Type B pancreatic cell (in vitro differentiated cells): ENCODE measurements around the gene DOCK4. TPM values are rescaled to one million over a fixed set of nuclear protein-coding genes. Genes with fewer than 3 reads are reported as not detected.

Source experiments
- DNase-seq: peaks from one replicate; pipeline ENCODE4 v3.0.0; 2021; ENCODE audit warnings: mixed read lengths; ENCODE audit not compliant: unreplicated experiment; ENCODE audit errors: extremely low spot score
- H3K27ac Mint-ChIP-seq: 2 replicates; pipeline ENCODE4 v1.8.0; 2021; ENCODE audit warnings: mild to moderate bottlenecking, mixed read lengths
- H3K27me3 Mint-ChIP-seq: 2 replicates; pipeline ENCODE4 v1.8.0; 2021; ENCODE audit warnings: mixed read lengths
- H3K36me3 Mint-ChIP-seq: 2 replicates; pipeline ENCODE4 v1.8.0; 2021; ENCODE audit warnings: mixed read lengths
- H3K4me1 Mint-ChIP-seq: one replicate; pipeline ENCODE4 v1.8.0; 2021; ENCODE audit warnings: mixed read lengths; ENCODE audit not compliant: unreplicated experiment
- H3K4me3 Mint-ChIP-seq: 2 replicates; pipeline ENCODE4 v1.8.0; 2021; ENCODE audit warnings: mild to moderate bottlenecking, mixed read lengths
- H3K9me3 Mint-ChIP-seq: 2 replicates; pipeline ENCODE4 v1.8.0; 2021; ENCODE audit warnings: mixed read lengths
- total RNA-seq: library from RNA; stranded (reverse); gene quantifications from 2 replicates; pipeline ENCODE4 v1.2.1, GENCODE V29; 2021; ENCODE audit warnings: low replicate concordance
- TF ChIP-seq, protein P1 (sequence below): fragments of 200-600 bp; sonication (generic); conservative IDR thresholded peaks from 2 replicates; pipeline ENCODE4 v1.5.0; 2021; ENCODE audit warnings: antibody characterized with exemption, mild to moderate bottlenecking

DOCK4 gene
- total RNA-seq, 1 donor from 2014 or later, result 24.6 TPM

DNA sequence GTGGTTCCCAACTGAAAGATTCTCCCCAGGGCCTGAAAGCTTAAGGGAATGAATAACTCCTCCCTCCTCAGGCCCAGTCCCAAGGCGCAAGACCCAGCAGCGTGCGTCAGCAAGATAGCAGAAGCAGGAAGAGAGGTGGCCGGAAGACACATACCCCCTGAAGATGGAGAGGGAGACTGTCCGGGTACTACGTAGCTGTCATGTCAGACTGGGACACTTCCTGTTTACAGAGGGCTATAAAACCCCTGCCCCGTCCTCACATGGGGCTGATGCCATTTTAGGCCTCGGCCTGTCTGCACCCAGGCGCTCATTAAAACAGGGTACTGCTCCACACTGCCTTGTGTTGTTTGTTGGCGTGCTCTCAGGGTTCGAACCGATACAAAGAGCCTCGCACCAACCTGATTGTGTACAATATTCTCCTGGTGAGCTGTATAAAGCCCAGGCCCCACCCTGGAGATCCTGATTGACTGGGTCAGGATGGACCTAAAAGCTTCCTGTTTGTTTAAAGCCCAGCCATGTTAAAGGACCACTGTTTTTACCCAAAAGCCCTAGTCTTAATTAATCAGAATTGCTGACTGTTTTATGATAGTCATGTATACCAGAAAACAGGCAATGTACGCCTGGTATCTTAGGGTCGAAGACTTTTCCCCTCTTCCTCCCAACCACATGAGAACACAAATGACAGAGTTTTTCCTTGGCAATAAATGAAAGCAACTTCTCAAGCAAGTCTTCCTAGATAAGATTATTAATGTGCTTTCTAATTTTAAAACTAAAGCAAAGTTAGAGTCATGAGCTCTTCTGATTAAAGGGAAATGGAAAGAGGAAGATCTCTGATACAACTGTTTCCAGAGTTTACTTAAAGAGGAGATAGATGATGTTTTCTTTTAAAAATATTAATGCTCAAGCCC lies 251.5 kb downstream of the DOCK4 start:
- peaks cover 7% of the 10 kb centered on the region for H3K36me3 Mint-ChIP-seq
- H3K27ac Mint-ChIP-seq, result no peak overlapping the region
- no peaks in the 10 kb centered on the region for H3K27me3 Mint-ChIP-seq
- TF ChIP-seq, protein P1, sequence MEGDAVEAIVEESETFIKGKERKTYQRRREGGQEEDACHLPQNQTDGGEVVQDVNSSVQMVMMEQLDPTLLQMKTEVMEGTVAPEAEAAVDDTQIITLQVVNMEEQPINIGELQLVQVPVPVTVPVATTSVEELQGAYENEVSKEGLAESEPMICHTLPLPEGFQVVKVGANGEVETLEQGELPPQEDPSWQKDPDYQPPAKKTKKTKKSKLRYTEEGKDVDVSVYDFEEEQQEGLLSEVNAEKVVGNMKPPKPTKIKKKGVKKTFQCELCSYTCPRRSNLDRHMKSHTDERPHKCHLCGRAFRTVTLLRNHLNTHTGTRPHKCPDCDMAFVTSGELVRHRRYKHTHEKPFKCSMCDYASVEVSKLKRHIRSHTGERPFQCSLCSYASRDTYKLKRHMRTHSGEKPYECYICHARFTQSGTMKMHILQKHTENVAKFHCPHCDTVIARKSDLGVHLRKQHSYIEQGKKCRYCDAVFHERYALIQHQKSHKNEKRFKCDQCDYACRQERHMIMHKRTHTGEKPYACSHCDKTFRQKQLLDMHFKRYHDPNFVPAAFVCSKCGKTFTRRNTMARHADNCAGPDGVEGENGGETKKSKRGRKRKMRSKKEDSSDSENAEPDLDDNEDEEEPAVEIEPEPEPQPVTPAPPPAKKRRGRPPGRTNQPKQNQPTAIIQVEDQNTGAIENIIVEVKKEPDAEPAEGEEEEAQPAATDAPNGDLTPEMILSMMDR, result no peak
- DNase-seq, result no peak
- H3K4me3 Mint-ChIP-seq, result no peak overlapping the region
- H3K9me3 Mint-ChIP-seq, result no peaks in the 10 kb centered on the region
- H3K4me1 Mint-ChIP-seq, result peaks cover 14% of the 10 kb centered on the region

DNA sequence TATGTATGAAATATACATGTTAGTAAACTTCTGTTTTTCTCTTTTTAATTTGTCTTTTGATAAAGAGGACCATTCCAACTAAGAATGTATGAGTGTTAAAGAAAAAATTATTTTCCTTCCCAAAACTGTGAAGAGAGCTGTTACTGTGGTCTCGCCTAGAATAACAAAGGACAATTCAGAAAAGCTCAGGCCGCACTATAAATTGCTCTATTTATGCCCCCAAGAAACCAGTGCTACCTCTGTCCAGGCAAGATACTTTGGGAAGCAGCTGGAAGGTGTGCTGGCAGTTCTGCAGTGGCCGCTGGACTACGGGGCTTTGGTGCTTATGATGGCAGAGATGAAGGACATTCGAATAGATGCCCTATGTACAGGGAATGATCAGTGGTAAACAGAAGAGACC lies 252.1 kb downstream of the DOCK4 start:
- TF ChIP-seq, protein P1, result no peak
- Mint-ChIP-seq H3K4me1 (peaks cover 10% of the 10 kb centered on the region), H3K4me3 (no peak overlapping the region), H3K36me3 (peaks cover 9% of the 10 kb centered on the region), H3K9me3 (no peaks in the 10 kb centered on the region), H3K27me3 (no peaks in the 10 kb centered on the region), H3K27ac (no peak overlapping the region)
- DNase-seq, result no peak

DNA sequence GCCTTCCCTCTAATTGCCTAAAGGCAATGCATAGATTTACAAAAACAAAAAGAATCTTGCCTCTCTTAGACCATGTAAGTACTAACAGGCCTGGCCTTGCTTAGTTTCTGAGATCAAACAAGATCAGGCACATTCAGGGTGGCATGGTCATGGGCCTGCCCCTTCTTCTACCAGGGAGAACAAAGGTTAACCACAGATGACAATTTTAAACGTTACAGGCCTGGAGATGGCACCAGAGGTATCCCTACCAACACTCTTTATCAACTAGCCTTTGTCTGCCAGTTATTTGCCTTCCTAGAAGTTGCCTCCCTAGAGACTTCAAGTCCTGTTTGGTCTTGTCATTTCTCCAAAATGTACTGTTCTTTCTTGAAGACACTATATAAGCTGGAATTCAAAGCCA lies 252.6 kb downstream of the DOCK4 start:
- H3K4me1 Mint-ChIP-seq, result peaks cover 10% of the 10 kb centered on the region

DNA sequence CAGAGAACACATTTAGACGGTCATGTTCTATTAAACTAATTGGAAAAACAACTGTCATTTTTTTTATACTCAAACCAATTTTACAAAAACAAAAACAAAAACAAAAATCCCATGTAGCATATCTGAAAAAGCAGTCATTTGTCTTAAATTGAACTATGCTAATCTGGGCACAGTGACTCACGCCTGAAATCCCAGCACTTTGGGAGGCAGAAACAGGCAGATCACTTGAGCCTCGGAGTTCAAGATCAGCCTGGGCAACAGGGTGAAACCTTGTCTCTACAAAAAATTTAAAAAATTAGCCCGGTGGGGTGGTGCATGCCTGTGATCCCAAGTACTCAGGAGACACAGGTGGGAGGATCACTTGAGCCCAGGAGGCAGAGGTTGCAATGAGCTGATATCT lies 253.4 kb downstream of the DOCK4 start:
- H3K4me1 Mint-ChIP-seq, result peaks cover 10% of the 10 kb centered on the region
- peaks cover 11% of the 10 kb centered on the region for H3K36me3 Mint-ChIP-seq
- TF ChIP-seq, protein P1, result no peak
- DNase-seq, result no peak
- H3K27me3 Mint-ChIP-seq, result no peaks in the 10 kb centered on the region
- H3K9me3 Mint-ChIP-seq, result no peaks in the 10 kb centered on the region
- no peak overlapping the region for H3K27ac Mint-ChIP-seq
- H3K4me3 Mint-ChIP-seq, result no peak overlapping the region

More for the DNA sequence above, 252.6 kb downstream of the DOCK4 start:
- TF ChIP-seq, protein P1, result no peak
- H3K36me3 Mint-ChIP-seq, result peaks cover 11% of the 10 kb centered on the region
- H3K27me3 Mint-ChIP-seq, result no peaks in the 10 kb centered on the region
- DNase-seq, result no peak
- no peak overlapping the region for H3K4me3 Mint-ChIP-seq
- H3K27ac Mint-ChIP-seq, result no peak overlapping the region
- H3K9me3 Mint-ChIP-seq, result no peaks in the 10 kb centered on the region

DNA sequence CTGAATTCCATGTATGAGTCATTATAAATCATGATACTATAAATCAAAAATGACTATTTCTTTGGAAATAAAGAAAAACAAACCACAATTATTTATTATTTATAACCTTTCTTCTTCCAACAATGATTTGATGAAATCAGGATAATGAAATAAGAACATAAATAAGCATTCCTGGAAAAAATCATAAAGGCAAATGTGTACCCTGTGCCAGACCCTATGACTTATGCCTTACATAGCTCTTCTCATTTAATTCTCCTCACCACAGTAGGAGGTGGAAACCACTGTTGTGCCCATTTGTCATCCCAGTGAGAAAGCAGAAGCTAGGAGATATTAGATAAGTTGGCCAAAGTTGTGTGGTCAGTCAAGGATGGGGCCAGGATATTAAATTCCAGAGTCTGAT lies 255.1 kb downstream of the DOCK4 start:
- H3K27me3 Mint-ChIP-seq, result no peaks in the 10 kb centered on the region
- TF ChIP-seq, protein P1, result no peak
- no peak overlapping the region for H3K4me3 Mint-ChIP-seq
- no peak overlapping the region for H3K27ac Mint-ChIP-seq
- peaks cover 10% of the 10 kb centered on the region for H3K4me1 Mint-ChIP-seq
- H3K9me3 Mint-ChIP-seq, result no peaks in the 10 kb centered on the region
- DNase-seq, result no peak
- H3K36me3 Mint-ChIP-seq, result peaks cover 14% of the 10 kb centered on the region
